ENCODE measurements around the gene PCDH18.
"Not testable (repeated sequence)": the region's sequence is repeated elsewhere in the genome, so short reads cannot be mapped to it uniquely, and the experiment has no call there.

The PCDH18 gene

DNA sequence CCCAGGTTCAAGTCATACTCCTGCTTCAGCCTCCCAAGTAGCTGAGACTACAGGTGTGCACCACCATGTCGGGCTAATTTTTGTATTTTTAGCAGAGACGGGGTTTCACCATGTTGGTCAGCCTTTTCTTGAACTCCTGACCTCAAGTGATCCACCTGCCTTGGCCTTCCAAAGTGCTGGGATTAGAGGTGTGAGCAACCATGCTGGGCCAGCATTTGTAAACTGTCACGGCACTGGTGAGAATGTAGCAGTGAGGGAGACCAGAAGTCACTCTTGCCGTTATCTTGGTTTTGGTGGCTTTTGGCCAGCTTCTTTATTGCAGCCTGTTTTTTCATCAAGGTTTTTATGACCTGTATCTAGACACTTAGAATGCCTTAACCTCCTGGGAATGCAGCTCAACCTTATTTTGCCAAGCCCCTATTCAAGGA, 22.4 kb downstream of the PCDH18 start:
- DNase-seq (ENCODE audit: low read depth) = no peak
- no peak for TF ChIP-seq CTCF (IDR thresholded peaks at IDR 0.05; ENCODE audit: low read depth, low read length, missing control alignments)
- in situ Hi-C loops (cut with HindIII; ENCODE audit: low sequenced_read_pairs) = no loop called here
- H3K4me3 ChIP-seq (ENCODE audit: low read depth, low read length) = no peak overlapping the region

GRCh38 chr4:137502339-137503129, 29.8 kb downstream of the PCDH18 start:
- TF ChIP-seq CTCF (IDR thresholded peaks at IDR 0.05; ENCODE audit: low read depth, low read length, missing control alignments) = no peak
- H3K4me3 ChIP-seq (ENCODE audit: low read depth, low read length) = no peak overlapping the region
- no peak for DNase-seq (ENCODE audit: low read depth)
- in situ Hi-C loops (cut with HindIII; ENCODE audit: low sequenced_read_pairs) = no loop called here

GRCh38 chr4:137496267-137496666, 36.0 kb downstream of the PCDH18 start:
- DNase-seq (ENCODE audit: low read depth); in situ Hi-C loops (cut with HindIII; ENCODE audit: low sequenced_read_pairs); H3K4me3 ChIP-seq (ENCODE audit: low read depth, low read length): not testable (repeated sequence)

DNA sequence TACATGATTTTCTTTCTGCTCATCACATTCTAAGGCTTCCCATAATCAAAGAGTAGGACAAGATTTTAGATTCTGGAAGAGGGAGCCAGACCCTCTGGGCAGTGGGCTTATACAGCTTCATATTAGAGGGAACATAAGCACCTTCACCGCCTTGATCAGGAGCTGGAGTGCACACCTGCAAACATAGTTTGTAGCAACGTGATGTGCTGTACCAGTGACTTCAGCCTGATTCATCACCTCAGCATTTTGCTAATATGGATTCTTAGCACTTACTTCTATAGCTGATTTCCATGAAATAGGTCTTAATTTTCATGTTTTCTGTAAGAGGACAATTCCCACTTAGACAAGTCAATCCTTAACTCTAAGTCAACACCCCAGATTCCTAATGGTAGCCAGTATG, 36.7 kb downstream of the PCDH18 start:
- no peak for DNase-seq (ENCODE audit: low read depth)
- in situ Hi-C loops (cut with HindIII; ENCODE audit: low sequenced_read_pairs) = no loop called here
- no peak overlapping the region for H3K4me3 ChIP-seq (ENCODE audit: low read depth, low read length)
- no peak for TF ChIP-seq CTCF (IDR thresholded peaks at IDR 0.05; ENCODE audit: low read depth, low read length, missing control alignments)

GRCh38 chr4:137483313-137483959, 48.9 kb downstream of the PCDH18 start:
- in situ Hi-C loops (cut with HindIII; ENCODE audit: low sequenced_read_pairs); H3K4me3 ChIP-seq (ENCODE audit: low read depth, low read length); DNase-seq (ENCODE audit: low read depth): not testable (repeated sequence)

DNA sequence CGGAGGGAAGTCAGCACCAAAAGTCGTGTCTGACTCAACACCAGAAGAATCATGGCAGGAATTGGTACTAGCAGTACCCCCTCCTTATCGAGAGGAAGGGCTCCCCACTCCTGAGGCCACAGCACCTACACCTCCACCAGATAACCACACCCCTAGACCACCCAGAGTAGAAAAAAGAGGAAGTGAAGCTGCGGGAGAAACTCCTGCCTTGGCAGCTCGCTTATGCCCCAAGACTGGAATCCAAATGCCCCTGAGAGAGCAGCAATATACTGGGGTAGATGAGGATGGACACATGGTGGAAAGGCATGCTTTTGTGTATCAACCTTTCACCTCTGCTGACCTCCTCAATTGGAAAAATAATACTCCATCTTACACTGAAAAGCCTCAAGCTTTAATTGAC, 52.6 kb downstream of the PCDH18 start:
- DNase-seq (ENCODE audit: low read depth); in situ Hi-C loops (cut with HindIII; ENCODE audit: low sequenced_read_pairs); H3K4me3 ChIP-seq (ENCODE audit: low read depth, low read length): not testable (repeated sequence)

DNA sequence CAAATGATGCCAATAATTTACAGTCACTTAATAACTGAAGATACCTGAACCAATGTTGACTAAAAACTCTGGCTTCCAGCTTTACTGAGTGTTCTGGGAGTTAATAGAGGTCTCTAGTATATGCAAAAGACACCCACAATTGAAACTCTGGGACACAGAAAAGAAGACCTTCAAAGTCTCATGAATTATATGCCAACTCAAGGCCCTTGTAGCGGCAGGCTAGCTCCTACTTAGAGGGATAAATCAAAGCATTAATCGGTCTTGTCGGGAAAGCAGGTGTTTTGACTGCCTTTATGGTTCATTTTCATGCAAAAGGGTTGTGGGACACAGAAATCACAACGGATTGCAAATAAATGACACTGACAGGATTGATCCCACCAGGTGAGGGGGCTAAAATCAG, 55.9 kb downstream of the PCDH18 start:
- TF ChIP-seq CTCF (IDR thresholded peaks at IDR 0.05; ENCODE audit: low read depth, low read length, missing control alignments) = no peak
- in situ Hi-C loops (cut with HindIII; ENCODE audit: low sequenced_read_pairs) = no loop called here
- no peak overlapping the region for H3K4me3 ChIP-seq (ENCODE audit: low read depth, low read length)
- DNase-seq (ENCODE audit: low read depth) = no peak

DNA sequence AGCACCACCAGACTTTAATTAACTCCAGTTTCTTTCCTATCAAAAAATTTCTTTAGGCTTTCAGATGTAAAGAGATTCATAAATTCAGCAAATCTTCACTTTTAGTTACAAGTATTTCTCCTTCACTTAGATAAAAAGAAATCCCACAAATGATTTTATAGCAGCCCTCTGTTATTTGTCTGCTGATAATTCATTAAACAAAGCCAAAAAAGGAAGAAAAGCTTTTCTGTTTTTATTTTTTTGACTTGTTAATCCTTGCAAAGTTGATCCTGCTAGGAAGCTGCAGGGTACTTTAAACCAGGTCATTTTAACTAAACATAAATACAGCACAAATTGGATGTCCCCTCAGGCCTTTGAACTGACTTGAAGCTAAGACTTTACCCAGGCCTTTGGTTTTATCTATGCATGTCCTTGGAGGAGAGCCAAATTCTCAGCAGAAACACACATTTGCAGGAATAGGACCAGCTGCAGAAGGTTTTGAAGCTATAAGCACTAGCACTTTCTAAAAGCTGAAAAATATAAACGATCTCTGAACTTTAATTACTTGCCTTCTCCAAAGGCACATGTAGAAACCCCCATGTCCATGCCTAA, 57.5 kb downstream of the PCDH18 start:
- in situ Hi-C loops (cut with HindIII; ENCODE audit: low sequenced_read_pairs) = loop anchor here (5.0 kb wide), 1 partner anchor 62 kb away; no protein-coding TSS in a partner anchor
- no peak for TF ChIP-seq CTCF (IDR thresholded peaks at IDR 0.05; ENCODE audit: low read depth, low read length, missing control alignments)
- peak; percentile 32 for DNase-seq (ENCODE audit: low read depth)
- H3K4me3 ChIP-seq (ENCODE audit: low read depth, low read length) = no peak overlapping the region

Data from astrocyte of the cerebellum (primary cell).